ENCODE data around the gene MOCS3.
A peak's percentile ranks its signal among the peaks of the same experiment; 100 is the strongest.

MOCS3 gene

GRCh38 chr20:50932691-50933280 lies 25.8 kb upstream of the MOCS3 start:
- Histone ChIP-seq H3K4me3 (ENCODE audit: low read length in 2 of 2) (no peak overlapping the region), H3K9ac (ENCODE audit: low read length in 2 of 2) (no peak overlapping the region), H3K9me3 (ENCODE audit: control insufficient read depth in 2 of 2, low read length in 2 of 2) (no peaks in the 10 kb centered on the region), H3K36me3 (ENCODE audit: control insufficient read depth in 2 of 2, insufficient read depth in 2 of 2, low read length in 2 of 2) (peaks cover 7 to 11% of the 10 kb centered on the region in 2 donors), H3K27ac (ENCODE audit: low read length) (no peak overlapping the region), H3K27me3 (ENCODE audit: control insufficient read depth in 1 of 2, insufficient read depth in 2 of 2, low read length in 2 of 2) (no peaks in the 10 kb centered on the region), H3K4me1 (ENCODE audit: control insufficient read depth, insufficient read depth, low read length) (peaks cover 17% of the 10 kb centered on the region)

- Histone ChIP-seq H3K27me3 (ENCODE audit: control insufficient read depth in 1 of 2, insufficient read depth in 2 of 2, low read length in 2 of 2) (no peaks in the 10 kb centered on the region), H3K4me3 (ENCODE audit: low read length in 2 of 2) (no peak overlapping the region), H3K36me3 (ENCODE audit: control insufficient read depth in 2 of 2, insufficient read depth in 2 of 2, low read length in 2 of 2) (peaks cover 7 to 14% of the 10 kb centered on the region in 2 donors), H3K27ac (ENCODE audit: low read length) (no peak overlapping the region), H3K9me3 (ENCODE audit: control insufficient read depth in 2 of 2, low read length in 2 of 2) (no peaks in the 10 kb centered on the region), H3K4me1 (ENCODE audit: control insufficient read depth, insufficient read depth, low read length) (peaks cover 14% of the 10 kb centered on the region), H3K9ac (ENCODE audit: low read length in 2 of 2) (no peak overlapping the region)
Observed at GRCh38 chr20:50933589-50933988, 25.0 kb upstream of the MOCS3 start.

- Histone ChIP-seq H3K36me3 (ENCODE audit: control insufficient read depth in 2 of 2, insufficient read depth in 2 of 2, low read length in 2 of 2) (peaks cover 50 to 62% of the 10 kb centered on the region in 2 donors), H3K27me3 (ENCODE audit: control insufficient read depth in 1 of 2, insufficient read depth in 2 of 2, low read length in 2 of 2) (no peaks in the 10 kb centered on the region), H3K27ac (ENCODE audit: low read length) (no peak overlapping the region), H3K4me3 (ENCODE audit: low read length in 2 of 2) (no peak overlapping the region), H3K9ac (ENCODE audit: low read length in 2 of 2) (no peak overlapping the region), H3K9me3 (ENCODE audit: control insufficient read depth in 2 of 2, low read length in 2 of 2) (no peaks in the 10 kb centered on the region), H3K4me1 (ENCODE audit: control insufficient read depth, insufficient read depth, low read length) (no peaks in the 10 kb centered on the region)
Observed at GRCh38 chr20:50943069-50943468, 15.5 kb upstream of the MOCS3 start.

- Histone ChIP-seq H3K27me3 (ENCODE audit: control insufficient read depth in 1 of 2, insufficient read depth in 2 of 2, low read length in 2 of 2) (no peaks in the 10 kb centered on the region), H3K36me3 (ENCODE audit: control insufficient read depth in 2 of 2, insufficient read depth in 2 of 2, low read length in 2 of 2) (peaks cover 41 to 63% of the 10 kb centered on the region in 2 donors), H3K9me3 (ENCODE audit: control insufficient read depth in 2 of 2, low read length in 2 of 2) (no peaks in the 10 kb centered on the region), H3K4me1 (ENCODE audit: control insufficient read depth, insufficient read depth, low read length) (no peaks in the 10 kb centered on the region), H3K27ac (ENCODE audit: low read length) (no peak overlapping the region), H3K9ac (ENCODE audit: low read length in 2 of 2) (no peak overlapping the region), H3K4me3 (ENCODE audit: low read length in 2 of 2) (no peak overlapping the region)
Observed at GRCh38 chr20:50948132-50948785, 10.4 kb upstream of the MOCS3 start.

GRCh38 chr20:50953196-50953595 lies 5.4 kb upstream of the MOCS3 start:
- Histone ChIP-seq H3K27ac (ENCODE audit: low read length) (no peak overlapping the region), H3K27me3 (ENCODE audit: control insufficient read depth in 1 of 2, insufficient read depth in 2 of 2, low read length in 2 of 2) (no peaks in the 10 kb centered on the region), H3K4me1 (ENCODE audit: control insufficient read depth, insufficient read depth, low read length) (peaks cover 5% of the 10 kb centered on the region), H3K4me3 (ENCODE audit: low read length in 2 of 2) (no peak overlapping the region), H3K9ac (ENCODE audit: low read length in 2 of 2) (no peak overlapping the region), H3K9me3 (ENCODE audit: control insufficient read depth in 2 of 2, low read length in 2 of 2) (no peaks in the 10 kb centered on the region), H3K36me3 (ENCODE audit: control insufficient read depth in 2 of 2, insufficient read depth in 2 of 2, low read length in 2 of 2) (peaks cover 19 to 38% of the 10 kb centered on the region in 2 donors)

- no peaks in the 10 kb centered on the region for H3K27me3 ChIP-seq (ENCODE audit: control insufficient read depth in 1 of 2, insufficient read depth in 2 of 2, low read length in 2 of 2)
- no peak overlapping the region for H3K4me3 ChIP-seq (ENCODE audit: low read length in 2 of 2)
- H3K9ac ChIP-seq (ENCODE audit: low read length in 2 of 2): no peak overlapping the region
- H3K36me3 ChIP-seq (ENCODE audit: control insufficient read depth in 2 of 2, insufficient read depth in 2 of 2, low read length in 2 of 2): peaks cover 16 to 33% of the 10 kb centered on the region in 2 donors
- no peak overlapping the region for H3K27ac ChIP-seq (ENCODE audit: low read length)
- no peaks in the 10 kb centered on the region for H3K9me3 ChIP-seq (ENCODE audit: control insufficient read depth in 2 of 2, low read length in 2 of 2)
- H3K4me1 ChIP-seq (ENCODE audit: control insufficient read depth, insufficient read depth, low read length): peaks cover 6% of the 10 kb centered on the region
Observed at GRCh38 chr20:50953821-50954220, 4.8 kb upstream of the MOCS3 start.

GRCh38 chr20:50957276-50957675 lies 1.3 kb upstream of the MOCS3 start:
- H3K27ac ChIP-seq (ENCODE audit: low read length): no peak overlapping the region
- H3K9ac ChIP-seq (ENCODE audit: low read length in 2 of 2): peak overlapping the region; percentile 94 to 98
- H3K9me3 ChIP-seq (ENCODE audit: control insufficient read depth in 2 of 2, low read length in 2 of 2): no peaks in the 10 kb centered on the region
- no peaks in the 10 kb centered on the region for H3K27me3 ChIP-seq (ENCODE audit: control insufficient read depth in 1 of 2, insufficient read depth in 2 of 2, low read length in 2 of 2)
- H3K4me3 ChIP-seq (ENCODE audit: low read length in 2 of 2): peak overlapping the region; percentile 87 to 99
- H3K4me1 ChIP-seq (ENCODE audit: control insufficient read depth, insufficient read depth, low read length): peaks cover 18% of the 10 kb centered on the region
- peaks cover 8 to 23% of the 10 kb centered on the region in 2 donors for H3K36me3 ChIP-seq (ENCODE audit: control insufficient read depth in 2 of 2, insufficient read depth in 2 of 2, low read length in 2 of 2)

GRCh38 chr20:50957798-50958614 lies 612 bp upstream of the MOCS3 start, which contains the start of gene DPM1:
Gene DPM1 (minus strand): TSS chr20:50958532. CDS start chr20:50958523, 9 bp downstream.
- Histone ChIP-seq H3K9me3 (ENCODE audit: control insufficient read depth in 2 of 2, low read length in 2 of 2) (no peaks in the 10 kb centered on the region), H3K4me1 (ENCODE audit: control insufficient read depth, insufficient read depth, low read length) (peaks cover 18% of the 10 kb centered on the region), H3K27ac (ENCODE audit: low read length) (peak within 1 kb of the TSS; percentile 94), H3K27me3 (ENCODE audit: control insufficient read depth in 1 of 2, insufficient read depth in 2 of 2, low read length in 2 of 2) (no peaks in the 10 kb centered on the region), H3K4me3 (ENCODE audit: low read length in 2 of 2) (peak within 1 kb of the TSS; percentile 87 to 99), H3K9ac (ENCODE audit: low read length in 2 of 2) (peak within 1 kb of the TSS; percentile 94 to 98), H3K36me3 (ENCODE audit: control insufficient read depth in 2 of 2, insufficient read depth in 2 of 2, low read length in 2 of 2) (peaks cover 8 to 21% of the 10 kb centered on the region in 2 donors)

- Histone ChIP-seq H3K27ac (ENCODE audit: low read length) (peak overlapping the region; percentile 94), H3K9ac (ENCODE audit: low read length in 2 of 2) (peak overlapping the region; percentile 94 to 98), H3K36me3 (ENCODE audit: control insufficient read depth in 2 of 2, insufficient read depth in 2 of 2, low read length in 2 of 2) (peaks cover 4 to 8% of the 10 kb centered on the region in 2 donors), H3K9me3 (ENCODE audit: control insufficient read depth in 2 of 2, low read length in 2 of 2) (no peaks in the 10 kb centered on the region), H3K27me3 (ENCODE audit: control insufficient read depth in 1 of 2, insufficient read depth in 2 of 2, low read length in 2 of 2) (no peaks in the 10 kb centered on the region), H3K4me3 (ENCODE audit: low read length in 2 of 2) (peak overlapping the region; percentile 87 to 99), H3K4me1 (ENCODE audit: control insufficient read depth, insufficient read depth, low read length) (peaks cover 18% of the 10 kb centered on the region)
Observed at GRCh38 chr20:50959543-50960126, 1.0 kb downstream of the MOCS3 start.

GRCh38 chr20:50967586-50967985 lies 9.0 kb downstream of the MOCS3 start:
- Histone ChIP-seq H3K36me3 (ENCODE audit: control insufficient read depth in 2 of 2, insufficient read depth in 2 of 2, low read length in 2 of 2) (no peaks in the 10 kb centered on the region), H3K27me3 (ENCODE audit: control insufficient read depth in 1 of 2, insufficient read depth in 2 of 2, low read length in 2 of 2) (no peaks in the 10 kb centered on the region), H3K27ac (ENCODE audit: low read length) (no peak overlapping the region), H3K4me3 (ENCODE audit: low read length in 2 of 2) (no peak overlapping the region), H3K9me3 (ENCODE audit: control insufficient read depth in 2 of 2, low read length in 2 of 2) (no peaks in the 10 kb centered on the region), H3K9ac (ENCODE audit: low read length in 2 of 2) (no peak overlapping the region), H3K4me1 (ENCODE audit: control insufficient read depth, insufficient read depth, low read length) (no peaks in the 10 kb centered on the region)

Measured in stomach smooth muscle (tissue), 2 donors.